ENCODE results near the gene LMOD1. TPM values are rescaled to one million over a fixed set of nuclear protein-coding genes. Genes with fewer than 3 reads are reported as not detected.
A peak's percentile ranks its signal among the peaks of the same experiment; 100 is the strongest.

Gene LMOD1
- total RNA-seq, 1 experiment from 2014 or later = 0.42 TPM

DNA sequence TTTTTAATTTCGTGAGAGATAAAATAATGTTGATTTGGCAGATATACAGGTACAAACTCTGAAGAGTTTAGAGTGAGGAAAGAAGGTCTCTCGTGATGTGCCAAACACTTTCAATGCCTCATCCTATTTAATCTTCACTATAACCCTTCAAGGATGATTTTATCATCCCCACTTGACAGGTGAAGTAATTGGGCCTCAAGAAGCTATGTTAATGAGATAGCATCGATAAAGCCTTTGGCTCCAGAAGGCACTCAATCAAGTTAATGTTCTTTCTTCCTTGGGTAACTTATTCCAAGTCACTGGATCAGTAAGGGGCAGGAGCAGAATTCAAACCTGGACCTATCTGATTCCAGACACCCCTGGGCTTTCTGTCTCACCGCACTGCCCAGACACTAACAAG is 7.2 kb downstream of the LMOD1 start:
- DNase-seq = no peak
- no peak overlapping the region for H3K4me3 ChIP-seq (ENCODE audit: insufficient read depth, low read depth, low read length)

GRCh38 chr1:201938440-201939035 is 7.8 kb downstream of the LMOD1 start:
- H3K36me3 ChIP-seq (replicated peaks; ENCODE audit: control insufficient read depth, insufficient read depth, low read length) = no peaks in the 10 kb centered on the region

More for the DNA sequence above, 7.2 kb downstream of the LMOD1 start:
- Histone ChIP-seq H3K27me3 (ENCODE audit: control insufficient read depth, insufficient read depth, low read length) (no peaks in the 10 kb centered on the region), H3K36me3 (replicated peaks; ENCODE audit: control insufficient read depth, insufficient read depth, low read length) (no peaks in the 10 kb centered on the region)

DNA sequence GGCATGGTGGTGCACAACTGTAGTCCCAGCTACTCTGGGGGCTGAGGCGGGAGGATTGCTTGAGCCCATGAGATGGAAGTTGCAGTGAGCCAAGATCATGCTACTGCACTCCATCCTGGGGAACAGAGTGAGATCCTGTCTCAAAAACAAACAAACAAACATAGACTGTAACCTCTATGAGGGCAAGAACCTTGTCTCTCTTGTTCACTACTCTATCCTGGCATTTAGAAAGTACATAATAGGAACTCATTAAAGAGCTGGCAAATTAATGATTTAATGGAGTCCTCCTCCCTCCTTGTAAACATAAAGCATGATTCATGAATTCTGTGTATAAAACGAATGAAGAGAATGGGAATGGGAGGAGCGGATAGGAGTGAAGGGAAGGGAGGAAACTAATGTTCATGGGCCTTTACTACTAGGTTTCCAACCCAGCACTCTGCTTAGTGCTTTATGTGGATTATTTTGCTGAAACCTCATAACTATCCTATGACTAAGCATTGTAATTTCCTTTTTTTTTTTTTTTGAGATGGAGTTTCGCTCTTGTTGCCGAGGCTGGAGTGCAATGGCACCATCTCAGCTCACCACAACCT is 8.6 kb downstream of the LMOD1 start:
- no peaks in the 10 kb centered on the region; the same call in 1 of the 2 replicates for H3K27me3 ChIP-seq (ENCODE audit: control insufficient read depth, insufficient read depth, low read length)
- no peaks in the 10 kb centered on the region for H3K36me3 ChIP-seq (replicated peaks; ENCODE audit: control insufficient read depth, insufficient read depth, low read length)
- DNase-seq = no peak
- no peak overlapping the region for H3K4me3 ChIP-seq (ENCODE audit: insufficient read depth, low read depth, low read length)

More at GRCh38 chr1:201938440-201939035, 7.8 kb downstream of the LMOD1 start:
- H3K4me3 ChIP-seq (ENCODE audit: insufficient read depth, low read depth, low read length) = no peak overlapping the region
- no peak for DNase-seq
- H3K27me3 ChIP-seq (ENCODE audit: control insufficient read depth, insufficient read depth, low read length) = no peaks in the 10 kb centered on the region; the same call in 1 of the 2 replicates

- Histone ChIP-seq H3K27me3 (ENCODE audit: control insufficient read depth, insufficient read depth, low read length) (no peaks in the 10 kb centered on the region; the same call in 1 of the 2 replicates), H3K4me3 (ENCODE audit: insufficient read depth, low read depth, low read length) (no peak overlapping the region), H3K36me3 (replicated peaks; ENCODE audit: control insufficient read depth, insufficient read depth, low read length) (no peaks in the 10 kb centered on the region)
- DNase-seq = no peak
These were observed 12.4 kb downstream of the LMOD1 start for GRCh38 chr1:201933840-201934430.

GRCh38 chr1:201930803-201931202 is 15.5 kb downstream of the LMOD1 start:
- DNase-seq = no peak
- Histone ChIP-seq H3K27me3 (ENCODE audit: control insufficient read depth, insufficient read depth, low read length) (no peaks in the 10 kb centered on the region; the same call in 1 of the 2 replicates), H3K4me3 (ENCODE audit: insufficient read depth, low read depth, low read length) (no peak overlapping the region), H3K36me3 (replicated peaks; ENCODE audit: control insufficient read depth, insufficient read depth, low read length) (no peaks in the 10 kb centered on the region)

DNA sequence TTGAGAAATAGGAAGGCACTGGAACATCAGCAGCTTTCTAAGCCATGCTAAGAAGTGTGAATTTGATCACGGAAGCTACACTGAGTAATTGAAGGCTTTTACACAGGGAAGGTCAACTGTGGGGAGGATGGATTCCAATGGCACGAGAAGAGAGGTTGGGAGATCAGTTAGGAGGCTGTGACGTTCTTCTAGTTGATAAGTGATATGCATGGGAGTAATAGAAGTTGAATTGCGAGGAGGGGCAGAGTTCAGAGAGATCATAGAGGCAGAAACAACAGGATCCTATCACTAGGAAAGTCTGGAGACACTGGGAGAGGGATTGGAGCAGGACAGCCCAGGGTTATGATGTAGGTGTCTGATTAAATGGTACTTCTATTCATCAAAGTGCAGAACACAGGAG is 16.2 kb downstream of the LMOD1 start:
- H3K27me3 ChIP-seq (ENCODE audit: control insufficient read depth, insufficient read depth, low read length) = no peaks in the 10 kb centered on the region; the same call in 1 of the 2 replicates
- H3K36me3 ChIP-seq (replicated peaks; ENCODE audit: control insufficient read depth, insufficient read depth, low read length) = no peaks in the 10 kb centered on the region
- no peak overlapping the region for H3K4me3 ChIP-seq (ENCODE audit: insufficient read depth, low read depth, low read length)
- DNase-seq = no peak

DNA sequence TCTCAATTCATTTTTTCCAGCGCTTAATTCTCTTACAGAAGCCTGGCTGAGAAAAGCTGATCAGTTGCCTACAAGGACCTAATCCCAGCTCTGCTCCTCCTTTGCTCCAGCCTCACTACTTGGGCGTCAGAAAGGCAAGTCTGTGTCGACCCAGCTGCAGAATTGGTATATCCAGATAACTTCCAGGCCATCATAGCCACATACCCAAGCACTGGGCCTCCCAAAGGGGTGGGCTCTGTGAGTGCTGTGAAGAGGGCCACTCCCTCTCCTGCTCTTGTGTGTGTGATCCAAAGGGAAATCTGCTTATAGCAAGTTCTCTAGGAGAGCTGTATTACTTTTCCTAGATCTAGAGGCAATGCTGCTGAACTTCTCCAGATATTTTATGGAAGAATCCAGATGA is 18.1 kb downstream of the LMOD1 start:
- no peaks in the 10 kb centered on the region for H3K36me3 ChIP-seq (replicated peaks; ENCODE audit: control insufficient read depth, insufficient read depth, low read length)
- no peak overlapping the region for H3K4me3 ChIP-seq (ENCODE audit: insufficient read depth, low read depth, low read length)
- DNase-seq = no peak
- no peaks in the 10 kb centered on the region; the same call in 1 of the 2 replicates for H3K27me3 ChIP-seq (ENCODE audit: control insufficient read depth, insufficient read depth, low read length)

DNA sequence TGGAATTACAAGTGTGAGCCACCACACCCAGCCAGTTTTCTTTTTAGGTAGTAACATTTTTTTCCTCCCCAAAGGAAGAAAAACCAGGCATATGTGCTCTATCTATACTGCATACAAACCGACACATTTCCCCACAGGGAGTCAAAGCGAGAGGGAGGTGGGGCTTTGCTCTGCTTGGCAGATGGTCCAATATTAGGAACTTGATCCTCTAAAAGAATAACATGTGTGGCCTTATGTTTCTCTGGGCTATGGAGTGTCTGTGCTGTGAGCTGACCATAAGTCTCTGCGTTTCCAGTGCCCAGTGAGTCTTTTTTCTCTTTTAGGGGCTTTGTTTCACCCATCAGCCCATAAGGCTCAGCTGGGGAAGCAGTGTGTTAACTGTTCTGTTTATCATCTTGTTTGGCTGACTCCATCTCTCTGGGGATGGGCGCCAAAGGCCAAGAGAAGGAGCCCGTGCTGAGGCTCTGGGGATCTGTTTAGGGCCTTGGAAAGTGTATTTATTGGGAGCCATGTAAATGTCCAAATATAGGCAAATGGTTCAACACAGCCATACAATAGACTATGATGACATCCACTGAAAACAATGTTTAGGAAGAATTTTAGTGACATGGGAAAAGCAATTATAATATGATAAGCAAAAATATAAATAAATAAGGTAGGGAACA is 20.2 kb downstream of the LMOD1 start:
- Histone ChIP-seq H3K36me3 (replicated peaks; ENCODE audit: control insufficient read depth, insufficient read depth, low read length) (no peaks in the 10 kb centered on the region), H3K4me3 (ENCODE audit: insufficient read depth, low read depth, low read length) (no peak overlapping the region), H3K27me3 (ENCODE audit: control insufficient read depth, insufficient read depth, low read length) (no peaks in the 10 kb centered on the region; the same call in 1 of the 2 replicates)
- DNase-seq = no peak

GRCh38 chr1:201925301-201925567 is 21.1 kb downstream of the LMOD1 start:
- no peaks in the 10 kb centered on the region for H3K36me3 ChIP-seq (replicated peaks; ENCODE audit: control insufficient read depth, insufficient read depth, low read length)
- no peaks in the 10 kb centered on the region; the same call in 1 of the 2 replicates for H3K27me3 ChIP-seq (ENCODE audit: control insufficient read depth, insufficient read depth, low read length)
- DNase-seq = no peak
- H3K4me3 ChIP-seq (ENCODE audit: insufficient read depth, low read depth, low read length) = no peak overlapping the region

DNA sequence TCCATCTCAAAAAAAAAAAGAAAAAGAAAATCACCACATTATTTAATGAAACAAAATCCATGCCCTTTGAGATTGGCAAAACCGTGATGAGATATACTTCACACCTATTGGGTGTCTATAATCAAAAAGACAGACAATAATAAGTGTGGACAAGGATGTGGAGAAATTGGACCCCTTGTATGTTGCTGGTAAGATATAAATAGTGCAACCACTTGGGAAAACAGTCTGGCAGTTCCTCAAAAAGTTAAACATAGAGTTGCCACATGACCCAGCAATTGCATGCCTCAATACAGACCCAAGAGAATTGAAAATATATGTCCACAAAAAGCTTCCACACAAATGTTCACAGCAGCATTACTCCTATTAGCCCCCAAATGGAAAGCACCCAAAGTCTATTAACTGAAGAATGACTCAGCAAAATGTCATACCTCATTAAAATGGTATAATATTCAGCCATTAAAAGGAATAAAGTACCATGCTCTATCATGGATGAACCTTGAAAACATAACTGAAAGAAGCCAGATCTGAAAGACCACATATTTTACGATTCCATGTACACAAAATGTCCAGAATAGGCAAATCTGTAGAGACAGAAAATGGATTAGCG is 24.3 kb downstream of the LMOD1 start:
- no peak overlapping the region for H3K4me3 ChIP-seq (ENCODE audit: insufficient read depth, low read depth, low read length)

DNA sequence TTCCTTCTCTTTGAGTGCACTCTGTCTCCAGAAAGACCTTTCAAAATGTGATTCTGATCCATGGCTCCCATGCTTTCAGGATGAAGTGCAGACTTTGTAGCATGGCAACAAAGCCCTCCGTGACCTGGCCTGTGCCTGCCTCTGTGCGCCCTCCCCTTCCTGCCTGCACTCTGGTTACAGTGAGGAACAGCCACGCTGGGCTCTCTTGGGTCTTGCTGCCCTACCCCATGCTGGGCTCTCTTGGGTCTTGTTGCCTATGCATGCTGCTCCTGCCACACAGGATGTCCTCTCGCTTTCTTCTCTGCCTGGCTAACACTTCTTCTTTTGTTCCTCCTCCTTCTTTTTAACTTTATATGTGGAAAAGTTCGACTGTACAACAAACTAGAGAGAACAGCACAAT is 28.0 kb downstream of the LMOD1 start:
- no peaks in the 10 kb centered on the region for H3K36me3 ChIP-seq (replicated peaks; ENCODE audit: control insufficient read depth, insufficient read depth, low read length)
- DNase-seq = no peak
- H3K27me3 ChIP-seq (ENCODE audit: control insufficient read depth, insufficient read depth, low read length) = no peaks in the 10 kb centered on the region; the same call in 1 of the 2 replicates
- no peak overlapping the region for H3K4me3 ChIP-seq (ENCODE audit: insufficient read depth, low read depth, low read length)

More for the DNA sequence above, 24.3 kb downstream of the LMOD1 start:
- no peaks in the 10 kb centered on the region; the same call in 1 of the 2 replicates for H3K27me3 ChIP-seq (ENCODE audit: control insufficient read depth, insufficient read depth, low read length)
- DNase-seq = no peak
- no peaks in the 10 kb centered on the region for H3K36me3 ChIP-seq (replicated peaks; ENCODE audit: control insufficient read depth, insufficient read depth, low read length)

DNA sequence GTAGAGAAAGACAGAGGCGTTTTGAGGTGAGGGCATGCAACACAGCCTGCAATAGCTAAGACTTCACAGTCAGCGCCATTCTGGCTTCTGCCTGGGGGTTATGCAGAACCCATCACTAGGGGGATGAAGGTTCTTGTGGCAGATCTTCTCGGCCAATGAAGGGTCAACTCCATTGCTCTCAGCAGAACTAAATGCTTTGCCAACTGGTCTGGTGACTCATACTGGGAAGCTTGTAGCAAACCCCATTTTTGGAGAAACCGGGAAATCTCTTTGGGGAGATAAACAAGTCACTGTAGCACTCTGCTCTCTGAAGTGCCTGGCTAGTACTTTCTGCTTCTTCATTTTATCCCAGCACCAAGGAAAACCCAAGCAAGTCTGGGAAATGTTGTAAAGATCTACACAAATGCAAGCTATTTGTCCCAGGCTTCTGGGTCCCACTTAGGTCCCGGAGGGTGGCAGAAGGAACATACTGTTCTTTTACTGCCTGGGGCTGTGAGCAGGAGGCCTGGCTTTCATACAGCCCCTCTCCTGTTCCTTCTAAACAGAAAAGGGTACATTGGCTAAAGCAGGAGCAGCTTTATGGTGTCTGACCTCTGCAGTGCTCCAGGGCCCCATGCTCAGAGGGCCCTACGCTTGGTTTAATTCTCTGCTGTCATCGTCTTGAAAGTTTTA is 28.9 kb downstream of the LMOD1 start:
- Histone ChIP-seq H3K4me3 (ENCODE audit: insufficient read depth, low read depth, low read length) (no peak overlapping the region), H3K27me3 (ENCODE audit: control insufficient read depth, insufficient read depth, low read length) (no peaks in the 10 kb centered on the region; the same call in 1 of the 2 replicates), H3K36me3 (replicated peaks; ENCODE audit: control insufficient read depth, insufficient read depth, low read length) (no peaks in the 10 kb centered on the region)
- peak; percentile 30 for DNase-seq

- H3K36me3 ChIP-seq (replicated peaks; ENCODE audit: control insufficient read depth, insufficient read depth, low read length) = no peaks in the 10 kb centered on the region
- no peaks in the 10 kb centered on the region; the same call in 1 of the 2 replicates for H3K27me3 ChIP-seq (ENCODE audit: control insufficient read depth, insufficient read depth, low read length)
- no peak overlapping the region for H3K4me3 ChIP-seq (ENCODE audit: insufficient read depth, low read depth, low read length)
- DNase-seq = peak; percentile 23
These were observed 29.6 kb downstream of the LMOD1 start for GRCh38 chr1:201916649-201917249.

Data from H7 (cell line).